ENCODE measurements around the gene CREB5. TPM values are rescaled to one million over a fixed set of nuclear protein-coding genes. Genes with fewer than 3 reads are reported as not detected.

The CREB5 gene
- total RNA-seq, 1 experiment from 2014 or later, result 1.3 TPM

GRCh38 chr7:28587211-28587610 lies 174.9 kb downstream of the CREB5 start (continued):
- TF ChIP-seq, protein P1, sequence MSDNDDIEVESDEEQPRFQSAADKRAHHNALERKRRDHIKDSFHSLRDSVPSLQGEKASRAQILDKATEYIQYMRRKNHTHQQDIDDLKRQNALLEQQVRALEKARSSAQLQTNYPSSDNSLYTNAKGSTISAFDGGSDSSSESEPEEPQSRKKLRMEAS (CRISPR knock-in tag; IDR thresholded peaks at IDR 0.05), result no peak
- no peak for TF ChIP-seq ZNF416 (CRISPR knock-in tag; IDR thresholded peaks at IDR 0.05)
- TF ChIP-seq ESRRA (CRISPR knock-in tag; IDR thresholded peaks at IDR 0.05; ENCODE audit: borderline replicate concordance), result no peak

GRCh38 chr7:28588602-28589001 lies 176.3 kb downstream of the CREB5 start:
- DNase-seq (ENCODE audit: low spot score) (no peak), ATAC-seq (no peak)
- H3K27ac Mint-ChIP-seq, result no peak overlapping the region
- CTCF ChIA-PET, result no interaction called here
- H3K4me3 Mint-ChIP-seq, result no peak overlapping the region
- H3K4me1 Mint-ChIP-seq, result no peaks in the 10 kb centered on the region
- TF ChIP-seq ZNF396 (CRISPR knock-in tag; IDR thresholded peaks at IDR 0.05; ENCODE audit: borderline replicate concordance) (no peak), ZNF138 (CRISPR knock-in tag; conservative IDR thresholded peaks at IDR 0.05) (no peak), RORB (CRISPR knock-in tag; IDR thresholded peaks at IDR 0.05) (no peak), FOXK1 (CRISPR knock-in tag; IDR thresholded peaks at IDR 0.05) (no peak), SOX15 (CRISPR knock-in tag; IDR thresholded peaks at IDR 0.05) (no peak), ZNF532 (CRISPR knock-in tag; IDR thresholded peaks at IDR 0.05; ENCODE audit: borderline replicate concordance) (no peak), NR1H2 (CRISPR knock-in tag; IDR thresholded peaks at IDR 0.05) (no peak), ZNF423 (CRISPR knock-in tag; IDR thresholded peaks at IDR 0.05) (no peak), OVOL2 (CRISPR knock-in tag; IDR thresholded peaks at IDR 0.05; ENCODE audit: borderline replicate concordance) (no peak), ZNF121 (CRISPR knock-in tag; IDR thresholded peaks at IDR 0.05) (no peak), MLX (CRISPR knock-in tag; IDR thresholded peaks at IDR 0.05) (no peak), ZNF425 (CRISPR knock-in tag; conservative IDR thresholded peaks at IDR 0.05) (no peak)
- TF ChIP-seq, protein P2, sequence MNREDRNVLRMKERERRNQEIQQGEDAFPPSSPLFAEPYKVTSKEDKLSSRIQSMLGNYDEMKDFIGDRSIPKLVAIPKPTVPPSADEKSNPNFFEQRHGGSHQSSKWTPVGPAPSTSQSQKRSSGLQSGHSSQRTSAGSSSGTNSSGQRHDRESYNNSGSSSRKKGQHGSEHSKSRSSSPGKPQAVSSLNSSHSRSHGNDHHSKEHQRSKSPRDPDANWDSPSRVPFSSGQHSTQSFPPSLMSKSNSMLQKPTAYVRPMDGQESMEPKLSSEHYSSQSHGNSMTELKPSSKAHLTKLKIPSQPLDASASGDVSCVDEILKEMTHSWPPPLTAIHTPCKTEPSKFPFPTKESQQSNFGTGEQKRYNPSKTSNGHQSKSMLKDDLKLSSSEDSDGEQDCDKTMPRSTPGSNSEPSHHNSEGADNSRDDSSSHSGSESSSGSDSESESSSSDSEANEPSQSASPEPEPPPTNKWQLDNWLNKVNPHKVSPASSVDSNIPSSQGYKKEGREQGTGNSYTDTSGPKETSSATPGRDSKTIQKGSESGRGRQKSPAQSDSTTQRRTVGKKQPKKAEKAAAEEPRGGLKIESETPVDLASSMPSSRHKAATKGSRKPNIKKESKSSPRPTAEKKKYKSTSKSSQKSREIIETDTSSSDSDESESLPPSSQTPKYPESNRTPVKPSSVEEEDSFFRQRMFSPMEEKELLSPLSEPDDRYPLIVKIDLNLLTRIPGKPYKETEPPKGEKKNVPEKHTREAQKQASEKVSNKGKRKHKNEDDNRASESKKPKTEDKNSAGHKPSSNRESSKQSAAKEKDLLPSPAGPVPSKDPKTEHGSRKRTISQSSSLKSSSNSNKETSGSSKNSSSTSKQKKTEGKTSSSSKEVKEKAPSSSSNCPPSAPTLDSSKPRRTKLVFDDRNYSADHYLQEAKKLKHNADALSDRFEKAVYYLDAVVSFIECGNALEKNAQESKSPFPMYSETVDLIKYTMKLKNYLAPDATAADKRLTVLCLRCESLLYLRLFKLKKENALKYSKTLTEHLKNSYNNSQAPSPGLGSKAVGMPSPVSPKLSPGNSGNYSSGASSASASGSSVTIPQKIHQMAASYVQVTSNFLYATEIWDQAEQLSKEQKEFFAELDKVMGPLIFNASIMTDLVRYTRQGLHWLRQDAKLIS (CRISPR knock-in tag; IDR thresholded peaks at IDR 0.05; ENCODE audit: borderline replicate concordance), result no peak
- TF ChIP-seq, protein P3, sequence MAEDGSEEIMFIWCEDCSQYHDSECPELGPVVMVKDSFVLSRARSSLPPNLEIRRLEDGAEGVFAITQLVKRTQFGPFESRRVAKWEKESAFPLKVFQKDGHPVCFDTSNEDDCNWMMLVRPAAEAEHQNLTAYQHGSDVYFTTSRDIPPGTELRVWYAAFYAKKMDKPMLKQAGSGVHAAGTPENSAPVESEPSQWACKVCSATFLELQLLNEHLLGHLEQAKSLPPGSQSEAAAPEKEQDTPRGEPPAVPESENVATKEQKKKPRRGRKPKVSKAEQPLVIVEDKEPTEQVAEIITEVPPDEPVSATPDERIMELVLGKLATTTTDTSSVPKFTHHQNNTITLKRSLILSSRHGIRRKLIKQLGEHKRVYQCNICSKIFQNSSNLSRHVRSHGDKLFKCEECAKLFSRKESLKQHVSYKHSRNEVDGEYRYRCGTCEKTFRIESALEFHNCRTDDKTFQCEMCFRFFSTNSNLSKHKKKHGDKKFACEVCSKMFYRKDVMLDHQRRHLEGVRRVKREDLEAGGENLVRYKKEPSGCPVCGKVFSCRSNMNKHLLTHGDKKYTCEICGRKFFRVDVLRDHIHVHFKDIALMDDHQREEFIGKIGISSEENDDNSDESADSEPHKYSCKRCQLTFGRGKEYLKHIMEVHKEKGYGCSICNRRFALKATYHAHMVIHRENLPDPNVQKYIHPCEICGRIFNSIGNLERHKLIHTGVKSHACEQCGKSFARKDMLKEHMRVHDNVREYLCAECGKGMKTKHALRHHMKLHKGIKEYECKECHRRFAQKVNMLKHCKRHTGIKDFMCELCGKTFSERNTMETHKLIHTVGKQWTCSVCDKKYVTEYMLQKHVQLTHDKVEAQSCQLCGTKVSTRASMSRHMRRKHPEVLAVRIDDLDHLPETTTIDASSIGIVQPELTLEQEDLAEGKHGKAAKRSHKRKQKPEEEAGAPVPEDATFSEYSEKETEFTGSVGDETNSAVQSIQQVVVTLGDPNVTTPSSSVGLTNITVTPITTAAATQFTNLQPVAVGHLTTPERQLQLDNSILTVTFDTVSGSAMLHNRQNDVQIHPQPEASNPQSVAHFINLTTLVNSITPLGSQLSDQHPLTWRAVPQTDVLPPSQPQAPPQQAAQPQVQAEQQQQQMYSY (CRISPR knock-in tag; IDR thresholded peaks at IDR 0.05), result no peak
- no peaks in the 10 kb centered on the region for H3K9me3 Mint-ChIP-seq
- H3K27me3 Mint-ChIP-seq (ENCODE audit: low read depth), result no peaks in the 10 kb centered on the region; the same call in 1 of the 2 replicates
- POLR2A ChIA-PET, result no interaction called here
- no peaks in the 10 kb centered on the region for H3K36me3 Mint-ChIP-seq
